OCI-LY3 (cell line): Measurements from ENCODE around the gene VPS54.

Experiments used
- H2AFZ ChIP-seq: fragments of 200-600, 300-600 bp; shearing (Covaris generic); 2 replicates; pipeline ENCODE4 v1.6.0; 2014; ENCODE audit warnings: antibody characterized with exemption, low read depth, low read length
- H3K27ac ChIP-seq: fragments of 200-600, 300-600 bp; sonication (generic); 2 replicates; pipeline ENCODE4 v1.5.1; 2014; ENCODE audit warnings: mild to moderate bottlenecking, low read length, moderate library complexity, mixed read lengths
- H3K27me3 ChIP-seq: fragments of 200-600, 300-600 bp; sonication (generic); 2 replicates; pipeline ENCODE4 v1.6.1; 2014; ENCODE audit warnings: low read depth, low read length, mixed read lengths
- H3K36me3 ChIP-seq: fragments of 200-600, 300-600 bp; sonication (generic); replicated peaks from 2 replicates; pipeline ENCODE3; 2014; ENCODE audit warnings: low read depth, low read length, mixed read lengths
- H3K4me1 ChIP-seq: fragments of 300-600, 200-600 bp; sonication (generic); 2 replicates; pipeline ENCODE4 v1.6.1; 2014; ENCODE audit warnings: low read length, mixed read lengths
- H3K4me2 ChIP-seq: fragments of 200-600, 300-600 bp; sonication (generic); 2 replicates; pipeline ENCODE4 v1.6.1; 2014; ENCODE audit warnings: low read length, mixed read lengths
- H3K4me3 ChIP-seq: fragments of 300-600, 200-600 bp; sonication (generic); 2 replicates; pipeline ENCODE4 v1.5.1; 2014; ENCODE audit warnings: antibody characterized with exemption, mild to moderate bottlenecking, low read length, moderate library complexity
- H3K79me2 ChIP-seq: fragments of 300-600, 200-600 bp; shearing (Covaris generic); 2 replicates; pipeline ENCODE4 v1.6.1; 2014; ENCODE audit warnings: mild to moderate bottlenecking, low read length, mixed read lengths
- H3K9ac ChIP-seq: fragments of 300-600, 200-600 bp; shearing (Covaris generic); 2 replicates; pipeline ENCODE4 v1.6.0; 2014; ENCODE audit warnings: mild to moderate bottlenecking, low read length, moderate library complexity
- H3K9me3 ChIP-seq: fragments of 200-600, 300-600 bp; shearing (Covaris generic); 2 replicates; pipeline ENCODE4 v1.6.1; 2014; ENCODE audit warnings: low read length, mixed read lengths; ENCODE audit not compliant: insufficient read depth
- H4K20me1 ChIP-seq: fragments of 200-600, 300-600 bp; sonication (generic); 2 replicates; pipeline ENCODE4 v1.6.1; 2016; ENCODE audit warnings: low read length, mixed read lengths; ENCODE audit not compliant: insufficient read depth
- EZH2phosphoT487 ChIP-seq: fragments of 200-600 bp; shearing (Covaris generic); IDR thresholded peaks from 2 replicates; pipeline ENCODE4 v1.6.1; 2018; ENCODE audit warnings: antibody characterized with exemption, mixed run types, low read depth
- TF ChIP-seq, protein P1 (sequence below): fragments of 200-600, 300-600 bp; sonication (generic); IDR thresholded peaks from 2 replicates; pipeline ENCODE4 v1.5.1; 2014; ENCODE audit warnings: antibody characterized with exemption, low read length, low read depth

VPS54 gene

GRCh38 chr2:64045938-64046337 lies 26.7 kb upstream of the VPS54 start:
- Histone ChIP-seq H3K9ac (no peak overlapping the region), H3K27me3 (no peaks in the 10 kb centered on the region), H3K79me2 (no peaks in the 10 kb centered on the region), H3K27ac (no peak overlapping the region), H3K4me1 (peaks cover 10% of the 10 kb centered on the region), H4K20me1 (no peaks in the 10 kb centered on the region), H3K4me2 (no peak overlapping the region), H3K4me3 (no peak overlapping the region), H3K9me3 (no peaks in the 10 kb centered on the region), H3K36me3 (no peaks in the 10 kb centered on the region), H2AFZ (no peak overlapping the region)
- no peak for TF ChIP-seq EZH2phosphoT487
- TF ChIP-seq, protein P1, sequence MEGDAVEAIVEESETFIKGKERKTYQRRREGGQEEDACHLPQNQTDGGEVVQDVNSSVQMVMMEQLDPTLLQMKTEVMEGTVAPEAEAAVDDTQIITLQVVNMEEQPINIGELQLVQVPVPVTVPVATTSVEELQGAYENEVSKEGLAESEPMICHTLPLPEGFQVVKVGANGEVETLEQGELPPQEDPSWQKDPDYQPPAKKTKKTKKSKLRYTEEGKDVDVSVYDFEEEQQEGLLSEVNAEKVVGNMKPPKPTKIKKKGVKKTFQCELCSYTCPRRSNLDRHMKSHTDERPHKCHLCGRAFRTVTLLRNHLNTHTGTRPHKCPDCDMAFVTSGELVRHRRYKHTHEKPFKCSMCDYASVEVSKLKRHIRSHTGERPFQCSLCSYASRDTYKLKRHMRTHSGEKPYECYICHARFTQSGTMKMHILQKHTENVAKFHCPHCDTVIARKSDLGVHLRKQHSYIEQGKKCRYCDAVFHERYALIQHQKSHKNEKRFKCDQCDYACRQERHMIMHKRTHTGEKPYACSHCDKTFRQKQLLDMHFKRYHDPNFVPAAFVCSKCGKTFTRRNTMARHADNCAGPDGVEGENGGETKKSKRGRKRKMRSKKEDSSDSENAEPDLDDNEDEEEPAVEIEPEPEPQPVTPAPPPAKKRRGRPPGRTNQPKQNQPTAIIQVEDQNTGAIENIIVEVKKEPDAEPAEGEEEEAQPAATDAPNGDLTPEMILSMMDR = no peak

- Histone ChIP-seq H3K27me3 (no peaks in the 10 kb centered on the region), H4K20me1 (no peaks in the 10 kb centered on the region), H3K4me1 (peaks cover 21% of the 10 kb centered on the region), H2AFZ (no peak overlapping the region), H3K9ac (no peak overlapping the region), H3K79me2 (no peaks in the 10 kb centered on the region), H3K36me3 (no peaks in the 10 kb centered on the region), H3K27ac (no peak overlapping the region), H3K4me2 (0 out of 2 replicates have a peak overlapping the region, but pooled peaks have one; percentile 16), H3K9me3 (no peaks in the 10 kb centered on the region), H3K4me3 (no peak overlapping the region)
- TF ChIP-seq EZH2phosphoT487 = no peak
- TF ChIP-seq, protein P1 = no peak
Measured at GRCh38 chr2:64040161-64040560, 20.9 kb upstream of the VPS54 start.

DNA sequence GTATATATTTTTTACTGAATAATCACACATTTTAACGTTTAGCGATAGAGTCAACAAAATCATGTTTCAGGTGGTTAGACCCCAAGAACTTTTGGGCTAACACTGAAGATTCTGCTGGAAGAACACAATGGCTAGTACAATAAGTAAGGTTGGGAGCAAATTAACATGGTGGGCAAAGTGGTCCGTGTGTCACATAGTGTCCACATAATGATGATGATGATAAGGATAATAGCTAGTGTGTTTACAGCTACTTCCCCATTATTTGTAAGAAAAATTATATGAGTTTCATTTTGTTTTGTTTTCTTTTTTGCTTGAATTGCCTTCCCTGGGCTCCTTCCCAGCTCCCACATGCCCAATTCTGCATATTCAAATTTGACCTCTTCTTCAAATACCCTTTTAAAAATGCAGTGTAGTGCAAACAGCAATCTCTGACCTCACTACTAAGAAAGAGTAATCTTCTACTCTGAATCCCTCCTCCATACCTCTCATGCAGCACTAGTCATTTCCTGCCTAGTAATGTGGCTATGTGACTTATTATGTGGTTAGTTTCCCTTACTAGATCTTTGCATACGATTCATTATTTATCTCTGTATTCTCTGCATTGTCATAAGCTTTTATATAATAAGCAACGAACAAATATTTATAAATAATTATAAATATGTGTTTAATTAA lies 16.9 kb upstream of the VPS54 start:
- H3K79me2 ChIP-seq = no peaks in the 10 kb centered on the region
- H3K4me2 ChIP-seq = peak overlapping the region; percentile 78
- H4K20me1 ChIP-seq = no peaks in the 10 kb centered on the region
- peak overlapping the region; percentile 78 for H3K27ac ChIP-seq
- peak overlapping the region; percentile 35 for H3K9ac ChIP-seq
- H3K36me3 ChIP-seq = peaks cover 3% of the 10 kb centered on the region
- H2AFZ ChIP-seq = no peak overlapping the region; the same call in 1 of the 2 replicates
- peaks cover 10% of the 10 kb centered on the region for H3K9me3 ChIP-seq
- peaks cover 27% of the 10 kb centered on the region for H3K4me1 ChIP-seq
- no peaks in the 10 kb centered on the region for H3K27me3 ChIP-seq
- peak overlapping the region; percentile 57 for H3K4me3 ChIP-seq
- TF ChIP-seq, protein P1 = no peak
- no peak for TF ChIP-seq EZH2phosphoT487

- no peaks in the 10 kb centered on the region for H3K27me3 ChIP-seq
- H2AFZ ChIP-seq = no peak overlapping the region; the same call in 1 of the 2 replicates
- peak overlapping the region; percentile 57 for H3K4me3 ChIP-seq
- peak overlapping the region; percentile 78 for H3K4me2 ChIP-seq
- peaks cover 3% of the 10 kb centered on the region for H3K36me3 ChIP-seq
- H3K4me1 ChIP-seq = peaks cover 25% of the 10 kb centered on the region
- H3K27ac ChIP-seq = peak overlapping the region; percentile 78
- peaks cover 10% of the 10 kb centered on the region for H3K9me3 ChIP-seq
- H3K79me2 ChIP-seq = no peaks in the 10 kb centered on the region
- peak overlapping the region; percentile 35 for H3K9ac ChIP-seq
- H4K20me1 ChIP-seq = no peaks in the 10 kb centered on the region
- TF ChIP-seq, protein P1 = no peak
- TF ChIP-seq EZH2phosphoT487 = no peak
Measured at GRCh38 chr2:64035072-64035942, 16.1 kb upstream of the VPS54 start.
